Measurements from ENCODE around the gene LAMTOR3.

The LAMTOR3 gene

GRCh38 chr4:99875071-99875470 is 19.2 kb downstream of the LAMTOR3 start:
- in situ Hi-C loops (cut with MboI; ENCODE audit: low pct_unique_long_range_greater_than_20kb, low sequenced_read_pairs, unreplicated experiment) = no loop called here
- TF ChIP-seq CTCF (IDR thresholded peaks at IDR 0.05; ENCODE audit: extremely low read depth, insufficient read depth, missing control alignments) = no peak
- no peak for DNase-seq (ENCODE audit: low spot score)

- no peak for DNase-seq (ENCODE audit: low spot score)
- in situ Hi-C loops (cut with MboI; ENCODE audit: low pct_unique_long_range_greater_than_20kb, low sequenced_read_pairs, unreplicated experiment) = no loop called here
- TF ChIP-seq CTCF (IDR thresholded peaks at IDR 0.05; ENCODE audit: extremely low read depth, insufficient read depth, missing control alignments) = no peak
These were observed 21.7 kb downstream of the LAMTOR3 start for GRCh38 chr4:99872570-99872969.

- in situ Hi-C loops (cut with MboI; ENCODE audit: low pct_unique_long_range_greater_than_20kb, low sequenced_read_pairs, unreplicated experiment) = no loop called here
- no peak for TF ChIP-seq CTCF (IDR thresholded peaks at IDR 0.05; ENCODE audit: extremely low read depth, insufficient read depth, missing control alignments)
- DNase-seq (ENCODE audit: low spot score) = no peak
These were observed 26.1 kb downstream of the LAMTOR3 start for GRCh38 chr4:99868126-99868596.

- no peak for TF ChIP-seq CTCF (IDR thresholded peaks at IDR 0.05; ENCODE audit: extremely low read depth, insufficient read depth, missing control alignments)
- in situ Hi-C loops (cut with MboI; ENCODE audit: low pct_unique_long_range_greater_than_20kb, low sequenced_read_pairs, unreplicated experiment) = no loop called here
- no peak for DNase-seq (ENCODE audit: low spot score)
These were observed 30.4 kb downstream of the LAMTOR3 start for GRCh38 chr4:99863804-99864203.

GRCh38 chr4:99861120-99861905 is 32.9 kb downstream of the LAMTOR3 start:
- DNase-seq (ENCODE audit: low spot score) = no peak
- in situ Hi-C loops (cut with MboI; ENCODE audit: low pct_unique_long_range_greater_than_20kb, low sequenced_read_pairs, unreplicated experiment) = no loop called here
- TF ChIP-seq CTCF (IDR thresholded peaks at IDR 0.05; ENCODE audit: extremely low read depth, insufficient read depth, missing control alignments) = no peak

- no peak for DNase-seq (ENCODE audit: low spot score)
- no peak for TF ChIP-seq CTCF (IDR thresholded peaks at IDR 0.05; ENCODE audit: extremely low read depth, insufficient read depth, missing control alignments)
- in situ Hi-C loops (cut with MboI; ENCODE audit: low pct_unique_long_range_greater_than_20kb, low sequenced_read_pairs, unreplicated experiment) = no loop called here
These were observed 33.7 kb downstream of the LAMTOR3 start for GRCh38 chr4:99860521-99860920.
